Colonic mucosa (tissue), 4 donors: ENCODE data around the gene RTN4R. TPM values are rescaled to one million over a fixed set of nuclear protein-coding genes. Genes with fewer than 3 reads are reported as not detected.

Experiments
- DNase-seq: peaks from one replicate; pipeline ENCODE4 v3.0.0-alpha.2; 2020
- H3K27ac ChIP-seq: fragments of 200-600 bp; one replicate; pipeline ENCODE4 v1.8.0; 2021
- H3K27me3 ChIP-seq: fragments of 200-600 bp; one replicate; pipeline ENCODE4 v1.8.0; 2021
- H3K36me3 ChIP-seq: fragments of 200-600 bp; one replicate; pipeline ENCODE4 v1.8.0; 2021
- H3K4me1 ChIP-seq: fragments of 200-600 bp; one replicate; pipeline ENCODE4 v1.8.0; 2021; ENCODE audit warnings: mild to moderate bottlenecking
- H3K4me3 ChIP-seq: fragments of 200-600 bp; one replicate; pipeline ENCODE4 v1.8.0; 2021
- H3K9ac ChIP-seq, 2 donors: one replicate each; pipeline ENCODE4 v1.7.0; 2013; ENCODE audit warnings: control low read depth in 2 of 2, low read depth in 2 of 2, low read length in 2 of 2
- H3K9me3 ChIP-seq: fragments of 200-600 bp; one replicate; pipeline ENCODE4 v1.8.0; 2021
- CTCF ChIP-seq: fragments of 200-600 bp; IDR thresholded peaks from one replicate; pipeline ENCODE4 v1.8.0; 2022; ENCODE audit warnings: antibody characterized with exemption, mild to moderate bottlenecking
- intact Hi-C: fragments of 100-400 bp; cut with DNase I; formaldehyde crosslinking; loops from one replicate; pipeline ENCODE4 v1.14.1; 2022
- total RNA-seq, 2 donors: library from RNA; stranded (reverse); fragmentation: NEBNext Ultra II Directional in 1 of 2; extraction: Animal tissue kit (Norgen Biotek cat#: 25700) in 1 of 2; gene quantifications; one replicate each; pipeline ENCODE4 v1.2.1, GENCODE V29; 2021
- donor health status: healthy.
- donor health status: DM: no; HTN: no; CAD: no.
- donor health status: DM: no; HTN: no; CAD: no.

RTN4R gene
- total RNA-seq, 2 donors from 2014 or later: 6.1 to 8.5 TPM

- Histone ChIP-seq H3K36me3 (no peaks in the 10 kb centered on the region), H3K4me1 (peaks cover 6% of the 10 kb centered on the region), H3K9ac (no peak overlapping the region), H3K27ac (no peak overlapping the region), H3K27me3 (no peaks in the 10 kb centered on the region), H3K4me3 (no peak overlapping the region), H3K9me3 (no peaks in the 10 kb centered on the region)
- intact Hi-C loops: no loop called here
- TF ChIP-seq CTCF: no peak
- no peak for DNase-seq
These were observed 57.6 kb downstream of the RTN4R start for GRCh38 chr22:20210473-20211059.

GRCh38 chr22:20209761-20210250 lies 58.3 kb downstream of the RTN4R start:
- no peak overlapping the region for H3K27ac ChIP-seq
- H3K9ac ChIP-seq: no peak overlapping the region
- no peaks in the 10 kb centered on the region for H3K27me3 ChIP-seq
- no peak for DNase-seq
- H3K36me3 ChIP-seq: no peaks in the 10 kb centered on the region
- H3K4me1 ChIP-seq: peaks cover 6% of the 10 kb centered on the region
- no peak for TF ChIP-seq CTCF
- H3K9me3 ChIP-seq: no peaks in the 10 kb centered on the region
- intact Hi-C loops: no loop called here
- H3K4me3 ChIP-seq: no peak overlapping the region

GRCh38 chr22:20208713-20209310 lies 59.3 kb downstream of the RTN4R start:
- peaks cover 10% of the 10 kb centered on the region for H3K4me1 ChIP-seq

GRCh38 chr22:20207277-20208025 lies 60.7 kb downstream of the RTN4R start:
- intact Hi-C loops: no loop called here
- Histone ChIP-seq H3K4me3 (peak overlapping the region; percentile 81), H3K9me3 (no peaks in the 10 kb centered on the region), H3K27me3 (no peaks in the 10 kb centered on the region), H3K27ac (no peak overlapping the region), H3K9ac (peak overlapping the region; percentile 62 to 78), H3K36me3 (no peaks in the 10 kb centered on the region), H3K4me1 (peaks cover 12% of the 10 kb centered on the region)
- no peak for DNase-seq
- no peak for TF ChIP-seq CTCF

More at GRCh38 chr22:20208713-20209310, 59.3 kb downstream of the RTN4R start:
- Histone ChIP-seq H3K9ac (no peak overlapping the region), H3K4me3 (no peak overlapping the region), H3K27me3 (no peaks in the 10 kb centered on the region), H3K36me3 (no peaks in the 10 kb centered on the region), H3K9me3 (no peaks in the 10 kb centered on the region), H3K27ac (no peak overlapping the region)
- no peak for TF ChIP-seq CTCF
- intact Hi-C loops: no loop called here
- DNase-seq: no peak

GRCh38 chr22:20206709-20207215 lies 61.4 kb downstream of the RTN4R start:
- no peaks in the 10 kb centered on the region for H3K9me3 ChIP-seq
- TF ChIP-seq CTCF: no peak
- H3K4me1 ChIP-seq: peaks cover 12% of the 10 kb centered on the region
- H3K36me3 ChIP-seq: no peaks in the 10 kb centered on the region
- peak overlapping the region; percentile 81 for H3K4me3 ChIP-seq
- H3K27ac ChIP-seq: peak overlapping the region; percentile 77
- intact Hi-C loops: no loop called here
- DNase-seq: peak; percentile 51
- peak overlapping the region; percentile 62 to 78 for H3K9ac ChIP-seq
- no peaks in the 10 kb centered on the region for H3K27me3 ChIP-seq
